Activated naive CD4-positive, alpha-beta T cell treated with anti-CD3 and anti-CD28 coated beads for 36 hours (primary cell): ENCODE measurements around the gene NFKBIZ. TPM values are rescaled to one million over a fixed set of nuclear protein-coding genes. Genes with fewer than 3 reads are reported as not detected.
A peak's percentile ranks its signal among the peaks of the same experiment; 100 is the strongest.

Experiments used
- CTCF ChIA-PET: fragments of 350-600 bp; sonication (Branson Sonifier 250); formaldehyde crosslinking; loops from one replicate; lab custom pipeline; 2021; ENCODE audit warnings: antibody characterized with exemption; lab: Charles Lee
- DNase-seq: peaks from one replicate; pipeline ENCODE4 v3.0.0-alpha.2; 2020
- H3K27ac Mint-ChIP-seq: one replicate; pipeline ENCODE4 v1.8.0; 2021; ENCODE audit warnings: mild to moderate bottlenecking, mixed read lengths
- H3K27me3 Mint-ChIP-seq: one replicate; pipeline ENCODE4 v1.8.0; 2021; ENCODE audit warnings: low read depth, mixed read lengths
- H3K36me3 Mint-ChIP-seq: one replicate; pipeline ENCODE4 v1.8.0; 2021; ENCODE audit warnings: low read depth, mixed read lengths
- H3K4me1 Mint-ChIP-seq: one replicate; pipeline ENCODE4 v1.8.0; 2021; ENCODE audit warnings: low read depth, mixed read lengths
- H3K4me3 Mint-ChIP-seq: one replicate; pipeline ENCODE4 v1.8.0; 2021; ENCODE audit warnings: mild to moderate bottlenecking, moderate library complexity, mixed read lengths
- H3K9me3 Mint-ChIP-seq: one replicate; pipeline ENCODE4 v1.8.0; 2021; ENCODE audit warnings: mixed read lengths
- intact Hi-C: fragments of 100-400 bp; cut with micrococcal nuclease; formaldehyde crosslinking; loops from one replicate; pipeline ENCODE4 v1.15.1; 2023
- total RNA-seq, 2 experiments: library from RNA; stranded (reverse); gene quantifications; one replicate each; pipeline ENCODE4 v1.2.3, GENCODE V29; 2021

The NFKBIZ gene, protein sequence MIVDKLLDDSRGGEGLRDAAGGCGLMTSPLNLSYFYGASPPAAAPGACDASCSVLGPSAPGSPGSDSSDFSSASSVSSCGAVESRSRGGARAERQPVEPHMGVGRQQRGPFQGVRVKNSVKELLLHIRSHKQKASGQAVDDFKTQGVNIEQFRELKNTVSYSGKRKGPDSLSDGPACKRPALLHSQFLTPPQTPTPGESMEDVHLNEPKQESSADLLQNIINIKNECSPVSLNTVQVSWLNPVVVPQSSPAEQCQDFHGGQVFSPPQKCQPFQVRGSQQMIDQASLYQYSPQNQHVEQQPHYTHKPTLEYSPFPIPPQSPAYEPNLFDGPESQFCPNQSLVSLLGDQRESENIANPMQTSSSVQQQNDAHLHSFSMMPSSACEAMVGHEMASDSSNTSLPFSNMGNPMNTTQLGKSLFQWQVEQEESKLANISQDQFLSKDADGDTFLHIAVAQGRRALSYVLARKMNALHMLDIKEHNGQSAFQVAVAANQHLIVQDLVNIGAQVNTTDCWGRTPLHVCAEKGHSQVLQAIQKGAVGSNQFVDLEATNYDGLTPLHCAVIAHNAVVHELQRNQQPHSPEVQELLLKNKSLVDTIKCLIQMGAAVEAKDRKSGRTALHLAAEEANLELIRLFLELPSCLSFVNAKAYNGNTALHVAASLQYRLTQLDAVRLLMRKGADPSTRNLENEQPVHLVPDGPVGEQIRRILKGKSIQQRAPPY
- total RNA-seq = 10 to 100 TPM; 79.3 to 85.0 TPM

DNA sequence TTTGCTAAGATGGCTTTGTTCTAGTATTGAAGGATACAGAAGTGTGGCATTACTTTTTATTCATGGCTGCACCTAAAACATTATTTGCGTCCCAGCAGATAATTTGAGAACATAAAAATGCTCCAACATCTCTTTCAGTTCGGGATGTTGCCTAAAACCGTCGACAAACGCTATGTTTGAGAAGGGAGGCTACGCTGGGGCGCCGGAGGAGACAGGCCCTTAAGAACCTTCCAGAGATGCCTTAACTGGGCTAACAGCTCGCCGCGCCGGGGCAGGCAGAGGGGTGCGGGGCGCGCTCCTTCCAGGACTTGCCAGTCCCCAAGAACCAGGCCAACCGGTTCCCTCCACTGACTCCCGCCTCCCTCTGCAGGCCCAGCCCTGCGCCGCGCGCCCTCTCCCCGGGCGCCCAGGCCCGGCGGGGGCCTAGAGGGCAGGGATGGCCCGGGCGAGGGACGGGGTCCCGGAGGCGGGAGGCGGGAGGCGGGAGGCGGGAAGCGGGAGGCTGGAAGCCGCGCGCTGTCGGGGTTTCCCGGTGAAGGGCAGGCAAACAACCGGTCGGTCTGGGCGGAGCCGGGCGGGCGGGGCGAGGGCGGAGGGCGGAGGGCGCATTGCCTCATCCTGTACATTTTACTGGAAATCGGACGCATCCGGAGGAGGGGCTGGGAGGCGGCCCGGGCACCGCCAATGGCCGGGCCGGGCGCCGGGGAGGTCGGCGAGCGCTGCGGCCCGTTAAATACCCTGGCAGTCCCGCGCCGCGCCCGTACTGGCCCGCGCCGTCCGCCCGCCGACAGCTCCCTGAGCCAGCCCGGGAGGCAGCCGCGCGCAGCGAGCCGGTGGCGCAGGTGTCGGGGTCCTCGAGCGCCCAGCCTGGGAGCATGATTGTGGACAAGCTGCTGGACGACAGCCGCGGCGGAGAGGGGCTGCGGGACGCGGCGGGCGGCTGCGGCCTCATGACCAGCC, at the start of gene NFKBIZ:
NFKBIZ (plus strand) TSS at position 761 of the 960 bp plus-strand sequence; CDS start at position 876, 115 bp downstream.
- CTCF ChIA-PET = interaction anchor here (0.5 to 1.8 kb wide), 8 partner anchors 13 to 275 kb away, joined by 3 to 8 read pairs (median 4); partner anchors contain the start of gene PCNP
- intact Hi-C loops = loop anchor here (1.0 kb wide), 4 partner anchors 12 to 173 kb away; partner anchors contain the start of genes CEP97 and NXPE3
- no peaks in the 10 kb centered on the region for H3K9me3 Mint-ChIP-seq

DNA sequence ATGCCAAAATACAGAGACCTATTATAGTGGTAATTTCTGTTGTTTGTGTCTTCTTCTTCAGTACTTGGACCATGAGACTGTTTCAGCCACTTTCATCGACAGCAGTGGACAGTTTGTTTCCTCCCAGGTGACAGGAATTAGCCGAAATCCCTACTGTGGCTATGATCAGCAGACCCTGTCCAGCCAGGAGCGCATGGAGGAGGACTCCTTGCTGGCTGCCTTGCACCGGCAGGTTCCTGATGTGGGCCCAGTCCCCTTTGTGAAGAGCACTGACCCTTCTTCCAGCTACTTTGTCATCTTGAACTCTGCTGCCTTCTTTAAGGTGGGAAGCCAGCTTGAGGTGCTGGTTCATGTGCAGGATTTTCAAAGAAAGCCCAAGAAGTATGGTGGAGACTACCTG, 48.1 kb upstream of the NFKBIZ start:
- peaks cover 20% of the 10 kb centered on the region for H3K36me3 Mint-ChIP-seq
- peak overlapping the region; percentile 27 for H3K27ac Mint-ChIP-seq

More for the DNA sequence above, at the start of gene NFKBIZ:
- peaks cover 37% of the 10 kb centered on the region for H3K4me1 Mint-ChIP-seq
- H3K27me3 Mint-ChIP-seq = no peaks in the 10 kb centered on the region
- H3K36me3 Mint-ChIP-seq = peaks cover 42% of the 10 kb centered on the region
- H3K4me3 Mint-ChIP-seq = peak within 1 kb of the TSS; percentile 98
- H3K27ac Mint-ChIP-seq = peak within 1 kb of the TSS; percentile 100
- peak; percentile 97 for DNase-seq

DNA sequence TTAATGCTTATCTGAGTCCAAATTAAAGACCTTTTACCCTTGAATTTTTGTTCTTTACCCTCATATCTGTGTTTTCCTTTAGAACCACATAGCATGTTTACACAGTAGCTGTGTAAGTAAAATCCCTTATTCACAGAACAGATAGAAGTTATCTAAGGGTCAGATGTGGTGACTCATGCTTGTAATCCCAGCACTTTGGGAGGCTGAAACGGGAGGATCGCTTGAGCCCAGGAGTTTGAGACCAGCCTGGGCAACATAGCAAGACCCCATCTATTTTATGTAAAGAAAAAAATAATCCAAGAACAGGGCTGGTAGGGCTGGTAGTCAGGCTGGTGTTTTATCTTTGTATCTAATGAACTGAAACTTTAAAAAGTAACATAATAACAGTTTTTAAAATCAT, 47.1 kb upstream of the NFKBIZ start:
- H3K27ac Mint-ChIP-seq = no peak overlapping the region
- H3K27me3 Mint-ChIP-seq = no peaks in the 10 kb centered on the region
- intact Hi-C loops = no loop called here
- CTCF ChIA-PET = interaction anchor here (0.6 to 15.8 kb wide), 24 partner anchors 10 to 749 kb away, joined by 3 to 380 read pairs (median 4); partner anchors contain the start of gene CEP97
- peaks cover 16% of the 10 kb centered on the region for H3K36me3 Mint-ChIP-seq
- no peaks in the 10 kb centered on the region for H3K9me3 Mint-ChIP-seq
- DNase-seq = no peak
- no peak overlapping the region for H3K4me3 Mint-ChIP-seq
- peaks cover 34% of the 10 kb centered on the region for H3K4me1 Mint-ChIP-seq

More for the DNA sequence above, 48.1 kb upstream of the NFKBIZ start:
- no peak for DNase-seq
- intact Hi-C loops = no loop called here
- no peaks in the 10 kb centered on the region for H3K27me3 Mint-ChIP-seq
- H3K9me3 Mint-ChIP-seq = no peaks in the 10 kb centered on the region
- CTCF ChIA-PET = interaction anchor here (0.6 to 15.8 kb wide), 9 partner anchors 9 to 424 kb away, joined by 3 to 380 read pairs (median 9); partner anchors contain the start of genes CEP97 and RPL24
- H3K4me1 Mint-ChIP-seq = peaks cover 39% of the 10 kb centered on the region
- no peak overlapping the region for H3K4me3 Mint-ChIP-seq

DNA sequence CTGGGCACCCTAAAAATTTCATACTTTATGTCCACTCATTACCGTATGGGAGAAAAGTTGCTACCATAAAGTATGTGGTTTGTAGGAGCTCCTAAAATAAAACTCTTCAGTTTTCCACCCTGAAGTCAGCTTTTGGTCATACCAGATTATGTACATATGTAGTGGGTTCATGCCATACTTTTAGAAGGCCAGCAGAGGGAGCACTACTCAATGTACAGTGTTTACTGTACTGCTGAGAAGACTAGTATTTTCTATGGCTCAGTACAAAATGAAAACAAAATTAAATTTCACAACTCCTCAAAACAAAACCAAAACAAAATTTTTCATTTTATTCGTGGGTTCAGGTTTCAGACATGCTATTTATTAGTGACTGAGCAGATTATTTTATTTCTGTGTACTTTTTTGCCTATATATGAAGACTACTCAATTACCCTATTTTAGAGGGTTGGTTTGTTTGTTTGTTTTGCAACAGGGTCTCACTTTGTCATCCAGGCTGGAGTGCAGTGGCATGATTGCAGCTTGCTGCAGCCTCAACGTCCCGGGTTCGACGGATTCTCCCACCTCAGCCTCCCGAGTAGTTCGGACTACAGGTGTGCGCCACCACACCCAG, 46.0 kb upstream of the NFKBIZ start:
- intact Hi-C loops = loop anchor here (1.0 kb wide), 2 partner anchors 23 to 108 kb away; no protein-coding TSS in a partner anchor
- Mint-ChIP-seq H3K27ac (peak overlapping the region; percentile 50), H3K4me1 (peaks cover 37% of the 10 kb centered on the region), H3K9me3 (no peaks in the 10 kb centered on the region), H3K27me3 (no peaks in the 10 kb centered on the region), H3K4me3 (no peak overlapping the region), H3K36me3 (peaks cover 16% of the 10 kb centered on the region)
- DNase-seq = peak; percentile 76
- CTCF ChIA-PET = interaction anchor here (0.5 to 15.8 kb wide), 29 partner anchors 10 to 1410 kb away, joined by 3 to 380 read pairs (median 4); partner anchors contain the start of genes CEP97, NFKBIZ and NXPE3

DNA sequence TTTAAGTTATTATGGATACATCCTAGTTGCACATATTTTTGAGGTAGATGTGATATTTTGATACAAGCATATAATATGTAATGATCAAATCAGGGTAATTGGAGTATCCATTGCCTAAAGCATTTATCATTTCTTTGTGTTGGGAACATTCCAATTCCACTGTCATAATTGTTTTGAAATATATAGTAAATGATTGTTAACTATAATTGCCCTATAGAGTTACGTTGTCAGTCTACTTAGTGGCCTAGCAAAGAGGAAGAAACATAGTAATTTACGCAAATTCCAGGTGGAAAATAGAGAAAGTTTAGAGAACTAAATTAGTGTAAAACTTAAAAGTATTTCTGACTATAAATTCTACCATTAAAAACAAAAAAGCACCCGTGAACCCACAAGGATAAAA, 45.4 kb upstream of the NFKBIZ start:
- CTCF ChIA-PET = interaction anchor here (1.0 to 15.8 kb wide), 7 partner anchors 9 to 421 kb away, joined by 3 to 380 read pairs (median 16); partner anchors contain the start of gene CEP97
- H3K27ac Mint-ChIP-seq = no peak overlapping the region
- H3K4me1 Mint-ChIP-seq = peaks cover 39% of the 10 kb centered on the region
- no peaks in the 10 kb centered on the region for H3K9me3 Mint-ChIP-seq
- intact Hi-C loops = loop anchor here (1.0 kb wide), 2 partner anchors 22 to 109 kb away; no protein-coding TSS in a partner anchor
- H3K27me3 Mint-ChIP-seq = no peaks in the 10 kb centered on the region
- DNase-seq = no peak
- peaks cover 16% of the 10 kb centered on the region for H3K36me3 Mint-ChIP-seq
- no peak overlapping the region for H3K4me3 Mint-ChIP-seq

DNA sequence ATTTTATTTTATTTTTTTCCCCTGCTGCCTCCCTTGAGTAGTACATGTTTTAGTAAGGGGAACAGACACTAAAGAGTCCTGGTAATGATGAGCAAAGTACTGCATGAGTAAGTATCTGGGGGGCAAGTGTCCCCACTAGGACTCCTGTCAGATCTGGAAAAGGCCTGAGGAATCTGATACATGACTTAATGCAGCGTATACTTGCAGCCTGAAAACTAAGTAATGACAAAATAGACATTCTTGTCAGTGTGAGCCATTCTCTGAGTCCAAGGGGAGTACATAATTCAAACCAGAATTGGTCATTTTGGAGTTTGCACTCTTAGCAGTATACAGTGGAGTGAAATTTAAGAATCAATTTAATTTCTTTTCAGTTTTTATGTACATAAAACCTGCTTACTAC, 42.8 kb upstream of the NFKBIZ start:
- CTCF ChIA-PET = interaction anchor here (1.3 to 15.8 kb wide), 2 partner anchors 18 to 418 kb away, joined by 3 to 380 read pairs; no protein-coding TSS in a partner anchor
- intact Hi-C loops = no loop called here
- H3K27me3 Mint-ChIP-seq = no peaks in the 10 kb centered on the region
- no peak overlapping the region for H3K4me3 Mint-ChIP-seq
- H3K9me3 Mint-ChIP-seq = no peaks in the 10 kb centered on the region
- H3K4me1 Mint-ChIP-seq = peaks cover 45% of the 10 kb centered on the region
- H3K27ac Mint-ChIP-seq = no peak overlapping the region
- H3K36me3 Mint-ChIP-seq = peaks cover 13% of the 10 kb centered on the region
- no peak for DNase-seq

DNA sequence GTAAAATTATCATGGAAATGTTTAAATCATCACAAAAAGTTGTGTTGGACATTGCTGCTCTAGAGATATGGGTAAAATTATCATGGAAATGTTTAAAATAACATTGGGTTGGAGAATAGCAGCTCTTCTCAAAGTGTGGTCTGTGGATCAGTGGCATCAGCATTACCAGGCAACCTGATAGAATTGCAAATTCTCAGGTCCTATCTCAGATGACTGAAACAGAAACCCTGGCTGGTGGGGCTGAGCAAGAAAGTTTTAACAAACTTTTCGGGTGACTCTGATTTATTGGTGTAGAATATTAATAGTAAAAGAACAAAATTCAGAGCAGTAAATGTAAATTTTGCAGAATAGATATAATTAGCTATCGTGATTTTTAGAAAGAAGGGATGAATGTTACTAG, 41.4 kb upstream of the NFKBIZ start:
- no peaks in the 10 kb centered on the region for H3K27me3 Mint-ChIP-seq
- H3K4me3 Mint-ChIP-seq = no peak overlapping the region
- DNase-seq = no peak
- peaks cover 16% of the 10 kb centered on the region for H3K36me3 Mint-ChIP-seq
- H3K9me3 Mint-ChIP-seq = no peaks in the 10 kb centered on the region
- no peak overlapping the region for H3K27ac Mint-ChIP-seq
- intact Hi-C loops = no loop called here
- peaks cover 47% of the 10 kb centered on the region for H3K4me1 Mint-ChIP-seq
- CTCF ChIA-PET = interaction anchor here (0.6 to 15.8 kb wide), 7 partner anchors 10 to 417 kb away, joined by 3 to 380 read pairs (median 4); no protein-coding TSS in a partner anchor

DNA sequence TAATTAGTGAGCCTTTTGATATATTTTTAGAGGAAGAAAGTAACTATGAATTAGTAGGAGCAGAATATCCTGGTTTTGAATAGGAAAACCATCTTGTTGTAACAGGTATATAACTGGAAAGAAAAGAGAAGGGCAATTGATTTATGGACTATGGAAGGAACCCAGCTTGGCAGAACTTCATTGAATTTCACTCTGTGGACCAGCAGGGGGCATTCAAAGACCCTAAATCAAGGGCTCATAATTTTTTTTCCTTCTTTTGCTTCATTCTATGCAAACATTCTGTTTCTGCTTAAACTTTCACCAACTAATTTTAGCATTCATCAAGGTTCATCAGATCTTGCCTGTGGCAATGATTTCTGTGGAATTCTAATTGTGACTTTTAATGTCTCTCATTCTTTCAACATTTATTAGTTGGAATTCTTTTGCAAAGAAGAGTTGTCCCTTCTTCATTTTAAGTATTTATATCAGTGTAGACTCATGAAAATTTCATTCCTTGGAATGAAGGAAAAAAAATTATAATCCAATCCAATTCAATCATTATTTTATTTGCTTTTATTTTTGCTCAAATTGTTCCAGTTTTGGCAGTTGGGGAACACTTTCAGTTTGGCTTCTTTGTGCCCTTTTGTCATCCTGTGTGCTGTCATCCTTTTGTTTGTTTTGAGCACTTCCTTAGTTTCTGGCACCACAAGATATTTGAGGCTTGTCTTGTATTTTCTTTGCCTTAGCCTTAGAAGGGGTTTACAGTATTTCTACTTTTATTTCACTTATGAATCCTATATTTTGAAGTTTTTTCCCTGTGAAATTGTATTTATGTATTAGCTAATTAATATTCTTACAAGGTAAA, 39.9 kb upstream of the NFKBIZ start:
- Mint-ChIP-seq H3K27ac (no peak overlapping the region), H3K36me3 (peaks cover 8% of the 10 kb centered on the region), H3K9me3 (no peaks in the 10 kb centered on the region), H3K4me1 (peaks cover 46% of the 10 kb centered on the region), H3K4me3 (no peak overlapping the region), H3K27me3 (no peaks in the 10 kb centered on the region)
- intact Hi-C loops = loop anchor here (1.0 kb wide), 2 partner anchors 416 to 727 kb away; no protein-coding TSS in a partner anchor
- CTCF ChIA-PET = interaction anchor here (0.7 to 15.8 kb wide), 14 partner anchors 9 to 727 kb away, joined by 3 to 380 read pairs (median 4); no protein-coding TSS in a partner anchor
- DNase-seq = peak; percentile 49

DNA sequence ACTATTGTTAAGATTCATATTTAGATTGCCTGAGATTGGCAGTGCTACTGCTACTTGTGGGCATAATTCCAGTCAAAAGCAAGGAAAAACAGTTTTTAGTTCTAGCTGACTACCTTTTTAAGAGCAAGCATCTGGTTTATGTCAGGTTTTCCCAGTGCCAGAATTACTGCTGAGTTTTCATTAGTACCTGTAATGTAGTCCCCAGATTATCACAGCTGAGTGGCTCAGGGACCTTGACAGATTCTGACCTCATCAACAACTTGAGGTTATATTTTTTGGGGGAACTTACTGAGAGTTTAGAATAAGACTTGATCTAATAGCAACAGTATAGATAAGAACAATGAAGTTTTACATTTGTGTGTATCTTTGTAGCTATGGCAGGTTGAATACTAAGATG, 39.3 kb upstream of the NFKBIZ start:
- H3K27me3 Mint-ChIP-seq = no peaks in the 10 kb centered on the region
- H3K9me3 Mint-ChIP-seq = no peaks in the 10 kb centered on the region
- CTCF ChIA-PET = interaction anchor here (0.6 to 15.8 kb wide), 11 partner anchors 9 to 726 kb away, joined by 3 to 380 read pairs (median 5); no protein-coding TSS in a partner anchor
- no peak overlapping the region for H3K4me3 Mint-ChIP-seq
- H3K27ac Mint-ChIP-seq = no peak overlapping the region
- intact Hi-C loops = no loop called here
- H3K36me3 Mint-ChIP-seq = peaks cover 4% of the 10 kb centered on the region
- DNase-seq = no peak
- H3K4me1 Mint-ChIP-seq = peaks cover 47% of the 10 kb centered on the region

DNA sequence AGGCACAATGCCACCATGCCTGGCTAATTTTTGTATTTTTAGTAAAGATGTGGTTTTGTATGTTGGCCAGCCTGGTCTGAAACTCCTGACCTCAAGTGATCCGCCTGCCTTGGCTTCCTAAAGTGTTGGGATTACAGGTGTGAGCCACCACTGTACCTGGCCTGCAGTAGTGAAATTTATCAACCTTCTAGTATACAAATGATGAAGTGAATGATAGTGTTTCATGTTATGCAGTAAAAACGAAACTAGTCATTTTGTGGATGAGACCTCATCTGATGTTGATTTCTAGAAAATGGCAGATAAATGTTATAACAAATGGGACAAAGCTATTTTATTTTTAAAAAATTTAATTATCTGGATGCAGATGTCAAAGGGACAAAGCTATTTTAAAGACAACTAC, 37.4 kb upstream of the NFKBIZ start:
- H3K4me1 Mint-ChIP-seq = peaks cover 56% of the 10 kb centered on the region
- CTCF ChIA-PET = interaction anchor here (1.2 to 15.8 kb wide), 4 partner anchors 10 to 413 kb away, joined by 3 to 380 read pairs (median 12); no protein-coding TSS in a partner anchor

More for the DNA sequence above, 37.4 kb upstream of the NFKBIZ start:
- H3K36me3 Mint-ChIP-seq = peaks cover 3% of the 10 kb centered on the region
- no peaks in the 10 kb centered on the region for H3K9me3 Mint-ChIP-seq
- DNase-seq = no peak
- H3K4me3 Mint-ChIP-seq = no peak overlapping the region
- H3K27ac Mint-ChIP-seq = no peak overlapping the region
- intact Hi-C loops = no loop called here
- no peaks in the 10 kb centered on the region for H3K27me3 Mint-ChIP-seq
